Osteoblast (primary cell): ENCODE measurements around the gene FFAR3. TPM values are rescaled to one million over a fixed set of nuclear protein-coding genes. Genes with fewer than 3 reads are reported as not detected.

ENCODE experiments used
- DNase-seq: peaks from one replicate; pipeline ENCODE4 v3.0.0; 2011; ENCODE audit warnings: low spot score, mixed read lengths; ENCODE audit not compliant: insufficient read length; ENCODE audit errors: missing footprints
- H2AFZ ChIP-seq: 2 replicates; pipeline ENCODE4 v1.6.0; 2011; ENCODE audit warnings: mild to moderate bottlenecking, low read length
- H3K27ac ChIP-seq: 2 replicates; pipeline ENCODE4 v1.5.1; 2011; ENCODE audit warnings: mild to moderate bottlenecking, low read depth, low read length, moderate library complexity
- H3K27me3 ChIP-seq: 2 replicates; pipeline ENCODE4 v1.6.0; 2012; ENCODE audit warnings: mild to moderate bottlenecking, control low read depth, inconsistent platforms, low read length, moderate library complexity; ENCODE audit not compliant: insufficient read depth
- H3K36me3 ChIP-seq: 2 replicates; pipeline ENCODE4 v1.5.1; 2011; ENCODE audit warnings: mild to moderate bottlenecking, low read length, control low read depth, moderate library complexity; ENCODE audit not compliant: insufficient read depth
- H3K4me1 ChIP-seq: 2 replicates; pipeline ENCODE4 v1.5.1; 2011; ENCODE audit warnings: mild to moderate bottlenecking, low read length, control low read depth, moderate library complexity; ENCODE audit not compliant: insufficient read depth
- H3K4me2 ChIP-seq: 2 replicates; pipeline ENCODE4 v1.6.0; 2011; ENCODE audit warnings: mild to moderate bottlenecking, low read length; ENCODE audit not compliant: insufficient read depth
- H3K4me3 ChIP-seq: fragments of 200-600 bp; sonication (generic); 3 replicates; pipeline ENCODE4 v1.5.1; 2012; ENCODE audit warnings: mild to moderate bottlenecking, low read length, inconsistent platforms; ENCODE audit not compliant: insufficient read depth
- H3K79me2 ChIP-seq: 2 replicates; pipeline ENCODE4 v1.6.0; 2012; ENCODE audit warnings: mild to moderate bottlenecking, low read length, control low read depth, inconsistent platforms; ENCODE audit not compliant: insufficient read depth
- H3K9me3 ChIP-seq: 2 replicates; pipeline ENCODE4 v1.5.1; 2011; ENCODE audit warnings: low read depth, low read length, control low read depth
- H4K20me1 ChIP-seq: 2 replicates; pipeline ENCODE4 v1.6.0; 2012; ENCODE audit warnings: mild to moderate bottlenecking, low read length, control low read depth; ENCODE audit not compliant: insufficient read depth
- total RNA-seq: library from RNA; depleted of rRNA; stranded (reverse); fragments of >200 nt; gene quantifications from 2 replicates; pipeline ENCODE4 v1.2.3, GENCODE V29; 2012
- TF ChIP-seq, protein P1 (sequence below): IDR thresholded peaks from 2 replicates; pipeline ENCODE4 v1.5.1; 2011; ENCODE audit warnings: mild to moderate bottlenecking, low read depth, low read length, moderate library complexity; ENCODE audit errors: extremely low read depth

The FFAR3 gene
- total RNA-seq, 1 donor, result not detected

DNA sequence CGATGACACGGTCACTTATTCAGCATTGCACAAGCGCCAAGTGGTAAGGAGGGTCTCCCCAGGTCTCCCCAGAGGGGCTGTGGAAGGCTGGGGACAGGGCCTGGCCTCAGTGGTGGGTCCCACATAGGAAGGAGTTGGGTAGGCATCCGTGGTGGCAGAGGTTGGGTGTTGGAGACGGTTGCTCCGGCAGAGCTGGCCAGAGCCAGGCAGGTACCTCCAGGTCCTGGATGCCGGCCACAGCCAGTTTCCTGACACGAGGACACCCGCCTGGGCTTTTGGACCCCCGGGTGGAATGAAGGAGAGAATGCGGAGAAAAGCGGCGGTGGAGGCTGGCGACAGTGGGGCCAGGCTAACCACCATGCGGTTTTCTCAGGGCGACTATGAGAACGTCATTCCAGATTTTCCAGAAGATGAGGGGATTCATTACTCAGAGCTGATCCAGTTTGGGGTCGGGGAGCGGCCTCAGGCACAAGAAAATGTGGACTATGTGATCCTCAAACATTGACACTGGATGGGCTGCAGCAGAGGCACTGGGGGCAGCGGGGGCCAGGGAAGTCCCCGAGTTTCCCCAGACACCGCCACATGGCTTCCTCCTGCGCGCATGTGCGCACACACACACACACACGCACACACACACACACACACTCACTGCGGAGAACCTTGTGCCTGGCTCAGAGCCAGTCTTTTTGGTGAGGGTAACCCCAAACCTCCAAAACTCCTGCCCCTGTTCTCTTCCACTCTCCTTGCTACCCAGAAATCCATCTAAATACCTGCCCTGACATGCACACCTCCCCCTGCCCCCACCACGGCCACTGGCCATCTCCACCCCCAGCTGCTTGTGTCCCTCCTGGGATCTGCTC lies 11.8 kb upstream of the FFAR3 start:
- H2AFZ ChIP-seq, result no peak overlapping the region
- no peaks in the 10 kb centered on the region for H3K4me1 ChIP-seq
- H3K4me2 ChIP-seq, result no peak overlapping the region
- no peaks in the 10 kb centered on the region for H3K79me2 ChIP-seq
- H3K9me3 ChIP-seq, result no peaks in the 10 kb centered on the region
- TF ChIP-seq, protein P1, sequence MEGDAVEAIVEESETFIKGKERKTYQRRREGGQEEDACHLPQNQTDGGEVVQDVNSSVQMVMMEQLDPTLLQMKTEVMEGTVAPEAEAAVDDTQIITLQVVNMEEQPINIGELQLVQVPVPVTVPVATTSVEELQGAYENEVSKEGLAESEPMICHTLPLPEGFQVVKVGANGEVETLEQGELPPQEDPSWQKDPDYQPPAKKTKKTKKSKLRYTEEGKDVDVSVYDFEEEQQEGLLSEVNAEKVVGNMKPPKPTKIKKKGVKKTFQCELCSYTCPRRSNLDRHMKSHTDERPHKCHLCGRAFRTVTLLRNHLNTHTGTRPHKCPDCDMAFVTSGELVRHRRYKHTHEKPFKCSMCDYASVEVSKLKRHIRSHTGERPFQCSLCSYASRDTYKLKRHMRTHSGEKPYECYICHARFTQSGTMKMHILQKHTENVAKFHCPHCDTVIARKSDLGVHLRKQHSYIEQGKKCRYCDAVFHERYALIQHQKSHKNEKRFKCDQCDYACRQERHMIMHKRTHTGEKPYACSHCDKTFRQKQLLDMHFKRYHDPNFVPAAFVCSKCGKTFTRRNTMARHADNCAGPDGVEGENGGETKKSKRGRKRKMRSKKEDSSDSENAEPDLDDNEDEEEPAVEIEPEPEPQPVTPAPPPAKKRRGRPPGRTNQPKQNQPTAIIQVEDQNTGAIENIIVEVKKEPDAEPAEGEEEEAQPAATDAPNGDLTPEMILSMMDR, result no peak
- H3K4me3 ChIP-seq, result no peak overlapping the region
- H3K27ac ChIP-seq, result no peak overlapping the region
- H3K36me3 ChIP-seq, result no peaks in the 10 kb centered on the region
- H3K27me3 ChIP-seq, result no peaks in the 10 kb centered on the region
- no peaks in the 10 kb centered on the region for H4K20me1 ChIP-seq
- no peak for DNase-seq

GRCh38 chr19:35347171-35347929 lies 10.9 kb upstream of the FFAR3 start, which contains the start of gene FFAR1:
Gene FFAR1 (plus strand): TSS chr19:35347902. CDS start chr19:35351552, 3,650 bp downstream.
- TF ChIP-seq, protein P1, result no peak
- no peaks in the 10 kb centered on the region for H3K79me2 ChIP-seq

DNA sequence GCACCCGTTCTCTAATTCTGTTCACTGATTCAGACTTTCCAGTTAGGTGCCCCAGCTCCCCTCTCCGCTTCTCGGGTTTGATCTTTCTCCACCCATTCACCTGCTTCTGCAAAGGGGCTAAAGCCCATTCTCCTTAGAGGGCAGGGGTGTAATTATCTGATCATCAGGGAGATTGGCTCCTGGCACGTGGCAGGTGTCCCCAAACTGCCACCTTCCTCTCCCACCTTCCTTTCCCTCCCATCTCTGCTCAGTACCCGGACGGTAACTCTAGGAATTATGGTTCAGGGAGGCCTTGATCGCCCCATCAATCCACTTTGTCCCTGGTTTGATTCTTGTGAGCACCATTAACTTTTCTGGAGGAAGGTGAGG lies 10.3 kb upstream of the FFAR3 start:
- H4K20me1 ChIP-seq, result no peaks in the 10 kb centered on the region
- no peaks in the 10 kb centered on the region for H3K4me1 ChIP-seq
- H3K4me2 ChIP-seq, result no peak overlapping the region
- no peak for DNase-seq
- H3K4me3 ChIP-seq, result no peak overlapping the region
- TF ChIP-seq, protein P1, result no peak
- no peaks in the 10 kb centered on the region for H3K27me3 ChIP-seq
- no peak overlapping the region for H2AFZ ChIP-seq
- H3K27ac ChIP-seq, result no peak overlapping the region
- H3K36me3 ChIP-seq, result no peaks in the 10 kb centered on the region
- H3K9me3 ChIP-seq, result no peaks in the 10 kb centered on the region
- H3K79me2 ChIP-seq, result no peaks in the 10 kb centered on the region

More at GRCh38 chr19:35347171-35347929, 10.9 kb upstream of the FFAR3 start, which contains the start of gene FFAR1:
- DNase-seq, result no peak
- H3K4me3 ChIP-seq, result no peak within 1 kb of the TSS
- no peaks in the 10 kb centered on the region for H3K9me3 ChIP-seq
- no peak within 1 kb of the TSS for H3K27ac ChIP-seq
- no peak within 1 kb of the TSS for H2AFZ ChIP-seq
- H4K20me1 ChIP-seq, result no peaks in the 10 kb centered on the region
- no peak within 1 kb of the TSS for H3K4me2 ChIP-seq
- no peaks in the 10 kb centered on the region for H3K27me3 ChIP-seq
- H3K36me3 ChIP-seq, result no peaks in the 10 kb centered on the region
- no peaks in the 10 kb centered on the region for H3K4me1 ChIP-seq
